Spinal cord (tissue), 10 donors: ENCODE data around the gene RHBDD2. TPM values are rescaled to one million over a fixed set of nuclear protein-coding genes. Genes with fewer than 3 reads are reported as not detected.
A peak's percentile ranks its signal among the peaks of the same experiment; 100 is the strongest.
"Not testable (repeated sequence)": the region's sequence is repeated elsewhere in the genome, so short reads cannot be mapped to it uniquely, and the experiment has no call there.

Experiments used
- DNase-seq, 6 donors: peaks; one replicate each; pipeline versions ENCODE4 v3.0.0 to v3.0.0-alpha.2; 2013 to 2015; ENCODE audit warnings: low spot score in 6 of 6, low read depth in 4 of 6
- H3K27ac ChIP-seq: one replicate; pipeline ENCODE4 v1.5.1; 2013; ENCODE audit warnings: low read depth, low read length, control low read depth
- H3K27me3 ChIP-seq: one replicate; pipeline ENCODE4 v1.6.1; 2013; ENCODE audit warnings: low read length; ENCODE audit not compliant: control insufficient read depth, insufficient read depth
- H3K36me3 ChIP-seq: one replicate; pipeline ENCODE4 v1.6.1; 2013; ENCODE audit warnings: low read length; ENCODE audit not compliant: control insufficient read depth, insufficient read depth
- H3K4me1 ChIP-seq: one replicate; pipeline ENCODE4 v1.6.1; 2013; ENCODE audit warnings: low read length; ENCODE audit not compliant: control insufficient read depth, insufficient read depth
- H3K4me3 ChIP-seq: one replicate; pipeline ENCODE4 v1.5.1; 2013; ENCODE audit warnings: low read depth, low read length, control low read depth
- H3K9me3 ChIP-seq: one replicate; pipeline ENCODE4 v1.6.1; 2013; ENCODE audit warnings: low read length; ENCODE audit not compliant: control insufficient read depth, insufficient read depth
- WGBS: methylation state at CpG from one replicate; pipeline ENCODE4 v1.1.5; 2013; ENCODE audit warnings: missing lambda C conversion rate; ENCODE audit not compliant: insufficient coverage; 5-methylcytosine and 5-hydroxymethylcytosine counted together
- polyA plus RNA-seq, 2 donors: library from polyadenylated mRNA; unstranded; fragments of 120-200 nt; gene quantifications; one replicate each; pipeline ENCODE4 v1.2.1, GENCODE V29; 2013; ENCODE audit not compliant: insufficient read length in 2 of 2
- total RNA-seq, 2 donors: library from RNA; depleted of rRNA in 1 of 2; stranded (reverse); fragments of 120-200 nt in 1 of 2; fragments of >200 nt in 1 of 2; gene quantifications; one replicate each; pipeline versions ENCODE4 v1.2.3 to v1.2.4, GENCODE V29; 2013 to 2014
- donor health status: healthy.

RHBDD2 gene
- total and polyA plus RNA-seq, 4 donors, result 57.2 to 169 (median 114) TPM

DNA sequence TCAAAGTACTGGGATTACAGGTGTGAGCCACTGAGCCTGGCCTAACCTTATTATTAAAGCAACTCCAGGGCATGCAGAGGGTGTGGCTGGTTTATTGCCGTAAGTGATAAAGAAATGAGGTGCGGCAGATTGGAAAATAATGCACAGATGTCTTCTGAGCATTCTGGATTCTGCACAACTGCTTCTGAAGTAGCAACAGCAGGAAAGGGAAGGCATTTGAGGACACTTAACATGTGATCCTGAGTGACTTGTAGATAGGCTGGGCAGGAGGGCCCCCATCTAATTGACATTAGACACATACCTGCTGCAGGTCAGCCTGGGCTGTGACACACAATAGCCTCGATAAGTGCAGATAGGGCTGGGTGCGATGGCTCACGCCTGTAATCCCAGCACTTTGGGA lies 5.6 kb downstream of the RHBDD2 start:
- Histone ChIP-seq H3K27me3 (no peaks in the 10 kb centered on the region), H3K9me3 (no peaks in the 10 kb centered on the region), H3K27ac (no peak overlapping the region), H3K36me3 (peaks cover 77% of the 10 kb centered on the region), H3K4me1 (peaks cover 15% of the 10 kb centered on the region), H3K4me3 (no peak overlapping the region)
- DNase-seq, result no peak
- 100% methylated on average over 2 of the region's 5 CpGs for WGBS

DNA sequence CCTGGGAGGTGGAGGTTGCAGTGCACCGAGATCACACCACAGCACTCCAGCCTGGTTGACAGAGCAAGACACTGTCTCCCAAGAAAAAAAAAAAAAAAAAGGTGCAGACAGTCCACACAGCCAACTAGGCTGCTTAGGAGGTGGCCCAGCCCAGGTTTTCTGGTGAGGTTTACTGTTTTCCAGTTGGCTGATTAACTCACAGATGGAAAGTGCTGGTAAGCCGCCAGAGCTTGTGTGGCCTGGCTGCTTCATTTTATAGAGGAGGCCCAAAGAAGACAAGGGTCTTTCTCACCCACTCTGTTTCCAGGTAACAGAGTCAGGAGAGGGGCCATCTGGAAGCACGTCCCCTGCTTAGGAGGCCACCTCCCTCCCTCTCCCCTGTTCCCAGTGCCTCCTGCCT lies 6.2 kb downstream of the RHBDD2 start:
- no peaks in the 10 kb centered on the region for H3K27me3 ChIP-seq
- H3K36me3 ChIP-seq, result peaks cover 80% of the 10 kb centered on the region
- no peak overlapping the region for H3K27ac ChIP-seq
- no peaks in the 10 kb centered on the region for H3K9me3 ChIP-seq
- 56% methylated on average over 1 of the region's 3 CpGs for WGBS
- peak in 1 of 6 donors; percentile 62 for DNase-seq
- H3K4me1 ChIP-seq, result peaks cover 19% of the 10 kb centered on the region
- H3K4me3 ChIP-seq, result no peak overlapping the region

DNA sequence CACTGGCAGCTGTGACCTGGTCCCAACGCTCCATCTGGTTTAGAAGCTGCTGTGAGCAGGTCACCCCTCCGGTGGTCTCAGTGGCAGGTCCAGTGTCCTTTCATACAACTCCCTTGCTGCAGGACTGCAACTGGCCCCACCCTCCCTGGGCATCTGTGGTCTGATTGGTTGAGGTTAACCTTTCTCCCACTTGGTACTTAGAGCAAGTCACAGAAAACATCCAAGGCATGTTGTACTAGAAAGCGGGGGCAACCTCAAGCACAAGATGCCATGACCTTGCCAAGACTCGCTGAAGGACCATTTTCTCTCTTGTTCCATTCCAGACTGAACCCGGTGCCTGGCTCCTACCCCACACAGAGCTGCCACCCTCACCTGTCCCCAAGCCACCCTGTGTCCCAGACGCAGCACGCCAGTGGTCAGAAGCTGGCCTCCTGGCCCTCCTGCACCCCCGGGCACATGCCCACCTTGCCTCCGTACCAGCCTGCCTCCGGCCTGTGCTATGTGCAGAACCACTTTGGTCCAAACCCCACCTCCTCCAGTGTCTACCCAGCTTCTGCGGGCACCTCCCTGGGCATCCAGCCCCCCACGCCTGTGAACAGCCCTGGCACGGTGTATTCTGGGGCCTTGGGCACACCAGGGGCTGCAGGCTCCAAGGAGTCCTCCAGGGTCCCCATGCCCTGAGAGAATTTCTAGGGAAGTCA lies 9.0 kb downstream of the RHBDD2 start:
- WGBS, result 98% methylated on average over 13 of the region's 13 CpGs
- H3K36me3 ChIP-seq, result peaks cover 76% of the 10 kb centered on the region
- no peak for DNase-seq
- no peaks in the 10 kb centered on the region for H3K9me3 ChIP-seq
- no peak overlapping the region for H3K4me3 ChIP-seq
- H3K27me3 ChIP-seq, result no peaks in the 10 kb centered on the region
- no peak overlapping the region for H3K27ac ChIP-seq
- H3K4me1 ChIP-seq, result peaks cover 19% of the 10 kb centered on the region

DNA sequence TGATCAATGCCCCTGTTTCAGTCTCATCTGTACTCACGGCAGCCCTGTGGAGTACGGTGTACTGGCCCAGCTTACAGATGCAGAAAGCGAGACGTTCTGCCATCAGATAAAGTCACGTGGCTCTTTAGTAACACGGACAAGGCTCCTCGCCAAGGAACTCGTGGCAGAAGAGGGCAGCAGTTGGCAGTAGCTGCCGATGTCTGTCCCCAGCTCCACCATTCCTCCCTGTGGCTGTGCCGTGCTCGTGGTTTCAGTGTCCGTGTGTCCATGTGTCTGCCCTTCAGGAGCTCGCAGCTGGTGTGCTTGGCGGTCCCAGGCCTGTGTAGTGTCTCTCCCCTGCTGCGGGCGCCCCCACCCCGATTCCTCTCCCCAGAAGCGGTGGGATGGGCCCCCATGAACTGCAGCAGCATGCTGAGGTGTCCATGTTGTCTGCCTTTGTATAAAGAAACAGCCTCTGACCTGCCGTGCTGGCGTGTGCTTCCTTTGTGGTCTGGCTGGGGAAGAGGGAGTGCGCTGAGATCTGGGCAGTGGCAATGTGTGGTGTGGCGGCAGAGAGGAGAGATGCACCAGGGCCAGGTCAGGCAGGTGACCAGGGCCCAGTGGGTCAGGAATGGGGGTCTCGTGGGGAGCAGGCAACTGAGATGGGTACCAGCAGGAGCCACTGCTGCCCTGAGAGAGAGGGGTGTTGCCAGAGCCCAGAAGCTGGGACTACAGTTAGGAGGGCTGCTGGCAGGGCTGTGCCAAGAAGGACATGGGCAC lies 9.8 kb downstream of the RHBDD2 start:
- Histone ChIP-seq H3K4me1 (peaks cover 19% of the 10 kb centered on the region), H3K9me3 (no peaks in the 10 kb centered on the region), H3K36me3 (peaks cover 70% of the 10 kb centered on the region), H3K27ac (no peak overlapping the region), H3K27me3 (no peaks in the 10 kb centered on the region), H3K4me3 (no peak overlapping the region)
- WGBS, result 63% methylated on average over 21 of the region's 23 CpGs
- peak in 2 of 6 donors; percentile 13 to 29 for DNase-seq

- Histone ChIP-seq H3K36me3 (peaks cover 65% of the 10 kb centered on the region), H3K4me1 (peaks cover 19% of the 10 kb centered on the region), H3K9me3 (no peaks in the 10 kb centered on the region), H3K4me3 (no peak overlapping the region), H3K27ac (no peak overlapping the region), H3K27me3 (no peaks in the 10 kb centered on the region)
- WGBS, result 66% methylated on average over 11 of the region's 11 CpGs
- DNase-seq, result no peak
Measured at GRCh38 chr7:75889223-75889825, 10.5 kb downstream of the RHBDD2 start.

- H3K36me3 ChIP-seq, result peaks cover 61% of the 10 kb centered on the region
- peaks cover 19% of the 10 kb centered on the region for H3K4me1 ChIP-seq
- no peaks in the 10 kb centered on the region for H3K27me3 ChIP-seq
- no peak overlapping the region for H3K27ac ChIP-seq
- no peak for DNase-seq
- no peaks in the 10 kb centered on the region for H3K9me3 ChIP-seq
- WGBS, result 54% methylated on average over 7 of the region's 11 CpGs
- no peak overlapping the region for H3K4me3 ChIP-seq
Measured at GRCh38 chr7:75889826-75890225, 11.0 kb downstream of the RHBDD2 start.

- H3K27me3 ChIP-seq, H3K27ac ChIP-seq, H3K4me3 ChIP-seq, DNase-seq, H3K9me3 ChIP-seq: not testable (repeated sequence)
- Histone ChIP-seq H3K4me1 (peaks cover 19% of the 10 kb centered on the region), H3K36me3 (peaks cover 48% of the 10 kb centered on the region)
- 80% methylated on average over 1 of the region's 7 CpGs for WGBS
Measured at GRCh38 chr7:75891237-75891636, 12.4 kb downstream of the RHBDD2 start.

DNA sequence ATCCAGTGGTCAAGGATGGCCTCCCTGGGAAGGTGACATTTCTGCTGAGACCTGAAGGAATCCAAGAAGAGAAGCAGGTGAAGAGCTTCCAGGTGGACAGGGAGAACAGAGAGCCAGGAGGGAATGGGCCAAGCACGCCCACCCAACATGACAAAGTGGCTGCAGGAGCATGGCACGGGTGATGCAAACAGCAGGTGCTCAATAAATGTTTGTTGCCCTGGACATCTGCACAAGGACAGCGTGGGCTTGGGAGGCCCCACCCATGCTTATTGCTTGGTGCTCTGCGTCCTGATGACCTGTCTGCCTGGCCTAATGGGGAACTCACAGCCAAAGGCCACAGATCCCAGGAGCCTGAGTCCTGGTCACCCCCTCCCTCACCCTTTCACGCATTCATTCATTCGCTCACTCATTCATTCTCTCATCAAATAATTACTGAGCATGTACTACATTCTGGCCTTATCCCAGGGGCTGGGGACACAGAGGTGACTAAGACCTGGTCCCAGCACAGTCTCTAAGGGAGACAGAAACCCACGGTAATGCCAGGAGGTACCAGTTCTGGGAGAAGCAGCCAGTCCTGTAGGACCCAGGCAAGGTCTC lies 13.1 kb downstream of the RHBDD2 start:
- WGBS, result 93% methylated on average over 7 of the region's 7 CpGs
- no peak overlapping the region for H3K4me3 ChIP-seq

DNA sequence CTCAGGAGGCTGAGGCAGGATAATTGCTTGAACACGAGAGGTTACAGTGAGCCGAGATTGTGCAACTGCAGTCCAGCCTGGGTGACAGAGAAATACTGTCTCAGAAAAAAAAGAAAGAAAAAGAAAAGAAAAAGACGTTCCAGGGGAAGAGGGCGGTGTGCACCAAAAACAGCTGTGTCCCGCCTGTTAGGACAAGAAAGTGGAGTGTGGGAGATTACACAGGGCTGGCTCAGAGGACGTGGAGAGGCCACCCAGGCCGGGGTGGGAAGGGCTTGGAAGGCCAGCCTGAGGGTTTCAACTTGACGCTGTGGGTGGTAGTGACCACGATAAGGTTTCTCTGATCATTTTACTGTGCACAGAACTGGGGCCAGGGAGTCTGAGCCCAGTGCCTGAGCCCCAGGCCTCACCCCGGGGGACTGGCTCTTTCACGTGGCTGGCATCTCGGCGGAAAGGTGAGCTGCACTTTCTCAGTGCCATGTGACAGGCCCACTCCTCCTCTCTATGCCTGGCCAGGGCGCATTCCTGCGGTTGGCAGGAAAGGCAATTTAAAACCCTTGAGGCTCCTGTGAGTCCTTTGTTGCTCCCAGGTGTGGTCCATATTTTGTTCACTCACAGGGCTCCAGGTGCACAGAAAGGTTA lies 13.9 kb downstream of the RHBDD2 start:
- DNase-seq, result no peak
- no peak overlapping the region for H3K27ac ChIP-seq
- no peaks in the 10 kb centered on the region for H3K27me3 ChIP-seq
- WGBS, result 66% methylated on average over 15 of the region's 15 CpGs
- H3K36me3 ChIP-seq, result peaks cover 36% of the 10 kb centered on the region
- H3K4me1 ChIP-seq, result peaks cover 18% of the 10 kb centered on the region
- no peaks in the 10 kb centered on the region for H3K9me3 ChIP-seq
- H3K4me3 ChIP-seq, result no peak overlapping the region

More for the DNA sequence above, 13.1 kb downstream of the RHBDD2 start:
- H3K9me3 ChIP-seq, result no peaks in the 10 kb centered on the region
- no peak overlapping the region for H3K27ac ChIP-seq
- no peaks in the 10 kb centered on the region for H3K27me3 ChIP-seq
- H3K36me3 ChIP-seq, result peaks cover 43% of the 10 kb centered on the region
- peaks cover 19% of the 10 kb centered on the region for H3K4me1 ChIP-seq
- no peak for DNase-seq
